Left kidney (tissue), 8 donors: ENCODE data around the gene ADRB2. TPM values are rescaled to one million over a fixed set of nuclear protein-coding genes. Genes with fewer than 3 reads are reported as not detected.
"Not testable (repeated sequence)": the region's sequence is repeated elsewhere in the genome, so short reads cannot be mapped to it uniquely, and the experiment has no call there.

Source experiments
- DNase-seq: peaks from one replicate; pipeline ENCODE4 v3.0.0-alpha.2; 2013
- long read RNA-seq, 8 donors: transcript quantifications; one replicate each; lab custom pipeline, GENCODE V29; 2026
- polyA plus RNA-seq: library from polyadenylated mRNA; unstranded; fragments of 120-200 nt; gene quantifications from one replicate; pipeline ENCODE4 v1.2.1, GENCODE V29; 2013; ENCODE audit not compliant: insufficient read length

ADRB2 gene
- 0.27 TPM for polyA plus RNA-seq
- long read RNA-seq, donor 1: 0 reads
- long read RNA-seq, donor 2, partial matches to known transcripts: 0 of 2 reads
- long read RNA-seq, donor 2, other reads (novel, unspliced or antisense): 0 of 2 reads
- long read RNA-seq, donor 3, partial matches to known transcripts: 0 of 1 reads
- long read RNA-seq, donor 3, other reads (novel, unspliced or antisense): 0 of 1 reads
- long read RNA-seq, donor 4: 0 reads
- long read RNA-seq, donor 5: 0 reads
- long read RNA-seq, donor 6: 0 reads
- long read RNA-seq, donor 7: 0 reads
- long read RNA-seq, donor 8: 0 reads

DNA sequence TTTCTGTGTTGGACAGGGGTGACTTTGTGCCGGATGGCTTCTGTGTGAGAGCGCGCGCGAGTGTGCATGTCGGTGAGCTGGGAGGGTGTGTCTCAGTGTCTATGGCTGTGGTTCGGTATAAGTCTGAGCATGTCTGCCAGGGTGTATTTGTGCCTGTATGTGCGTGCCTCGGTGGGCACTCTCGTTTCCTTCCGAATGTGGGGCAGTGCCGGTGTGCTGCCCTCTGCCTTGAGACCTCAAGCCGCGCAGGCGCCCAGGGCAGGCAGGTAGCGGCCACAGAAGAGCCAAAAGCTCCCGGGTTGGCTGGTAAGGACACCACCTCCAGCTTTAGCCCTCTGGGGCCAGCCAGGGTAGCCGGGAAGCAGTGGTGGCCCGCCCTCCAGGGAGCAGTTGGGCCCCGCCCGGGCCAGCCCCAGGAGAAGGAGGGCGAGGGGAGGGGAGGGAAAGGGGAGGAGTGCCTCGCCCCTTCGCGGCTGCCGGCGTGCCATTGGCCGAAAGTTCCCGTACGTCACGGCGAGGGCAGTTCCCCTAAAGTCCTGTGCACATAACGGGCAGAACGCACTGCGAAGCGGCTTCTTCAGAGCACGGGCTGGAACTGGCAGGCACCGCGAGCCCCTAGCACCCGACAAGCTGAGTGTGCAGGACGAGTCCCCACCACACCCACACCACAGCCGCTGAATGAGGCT lies at the start of gene ADRB2:
ADRB2 (plus strand) TSS at position 559 of the 686 bp plus-strand sequence. CDS start 221 bp downstream, outside the sequence.
- peak; percentile 82 for DNase-seq

DNA sequence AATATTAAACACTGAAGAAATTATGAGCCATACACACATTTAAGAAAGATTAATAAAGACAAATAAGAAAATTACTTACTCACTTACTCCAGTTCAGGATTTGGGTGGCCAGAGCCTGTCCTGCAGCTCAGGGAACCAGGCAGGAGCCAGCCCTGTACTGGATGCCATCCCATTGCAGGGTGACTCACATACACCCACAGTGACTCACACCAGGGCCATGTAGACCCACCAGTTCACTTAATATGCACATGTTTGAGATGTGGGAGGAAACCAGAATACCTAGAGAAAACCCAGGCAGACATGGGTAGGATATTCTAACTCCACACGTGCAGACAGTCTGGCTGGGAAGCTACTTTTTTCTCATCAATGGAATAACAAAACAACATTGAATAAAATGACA lies 49.6 kb upstream of the ADRB2 start:
- no peak for DNase-seq

DNA sequence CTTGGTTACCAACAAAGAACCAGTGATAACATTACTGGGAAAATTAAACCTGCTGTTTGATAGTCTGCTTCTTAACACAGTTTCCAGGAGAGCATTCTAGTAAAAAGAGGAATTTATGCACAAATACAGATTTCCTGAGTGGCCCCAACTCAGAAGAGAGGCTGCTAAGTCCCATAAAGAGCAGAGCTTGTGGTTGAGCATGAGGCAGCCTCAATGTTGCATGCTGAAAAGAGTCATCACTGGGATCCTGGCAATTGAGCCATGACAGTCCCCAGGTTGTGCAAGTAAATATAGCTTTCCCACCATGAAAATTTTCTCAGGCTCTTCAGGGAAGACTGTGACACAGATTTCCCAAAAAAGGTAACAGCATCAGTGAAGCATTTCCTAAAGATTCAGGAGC lies 47.5 kb upstream of the ADRB2 start:
- DNase-seq: no peak

DNA sequence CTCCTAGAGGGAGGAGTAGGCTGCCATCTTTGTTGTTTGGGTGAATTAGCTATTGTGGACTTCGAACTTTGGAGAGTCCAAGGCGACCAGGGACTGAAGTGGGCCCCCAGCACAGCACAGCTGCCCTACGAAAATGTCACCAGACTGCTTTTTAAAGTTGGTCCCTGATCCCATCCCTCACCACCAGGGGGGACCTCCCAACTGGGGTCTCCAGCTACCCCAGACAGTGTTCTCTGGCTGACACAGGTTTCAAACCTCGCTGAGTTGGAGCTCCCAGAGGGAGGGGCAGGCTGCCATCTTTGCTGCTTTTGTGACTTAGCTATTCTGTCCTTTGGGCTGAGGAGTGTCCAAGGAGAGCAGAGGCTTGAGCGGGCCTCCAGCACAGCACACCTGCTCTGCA lies 45.7 kb upstream of the ADRB2 start:
- DNase-seq: no peak

DNA sequence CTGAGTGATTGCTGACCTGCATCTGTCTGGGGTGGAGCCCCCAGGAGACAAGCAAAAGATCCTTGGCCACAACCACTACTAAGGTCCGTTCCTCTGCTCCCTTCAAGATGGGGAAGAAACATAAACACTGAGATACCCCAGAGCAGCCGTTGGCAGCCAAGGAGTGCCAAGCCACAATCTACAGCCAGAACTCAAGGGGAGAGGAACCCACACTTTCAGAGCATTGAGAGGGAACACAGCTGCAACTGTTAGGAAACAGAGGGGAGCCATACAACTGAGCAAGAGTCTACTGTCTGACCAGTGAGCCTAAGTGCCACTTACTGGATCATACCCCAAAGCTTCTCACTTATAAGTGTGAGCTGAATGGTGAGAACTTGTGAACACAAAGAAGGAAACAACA lies 44.6 kb upstream of the ADRB2 start:
- DNase-seq: no peak

DNA sequence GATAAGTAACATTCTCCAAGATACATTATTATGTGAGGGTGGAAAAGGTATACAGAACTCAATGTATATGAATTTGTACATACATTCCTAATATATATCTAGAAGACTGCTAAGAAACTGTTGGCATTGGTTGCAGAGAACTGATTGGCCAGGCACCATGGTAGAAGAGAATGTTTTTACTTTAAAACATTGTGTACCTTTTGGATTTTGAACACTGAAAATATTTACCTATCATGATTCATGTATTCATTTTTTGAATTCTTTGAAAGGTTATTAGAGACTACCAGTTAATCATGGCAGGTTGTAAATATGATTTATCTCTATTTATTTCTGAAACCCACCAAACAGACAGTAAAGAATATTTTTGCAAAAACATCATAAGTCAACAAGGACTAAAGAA lies 41.2 kb upstream of the ADRB2 start:
- DNase-seq: no peak

DNA sequence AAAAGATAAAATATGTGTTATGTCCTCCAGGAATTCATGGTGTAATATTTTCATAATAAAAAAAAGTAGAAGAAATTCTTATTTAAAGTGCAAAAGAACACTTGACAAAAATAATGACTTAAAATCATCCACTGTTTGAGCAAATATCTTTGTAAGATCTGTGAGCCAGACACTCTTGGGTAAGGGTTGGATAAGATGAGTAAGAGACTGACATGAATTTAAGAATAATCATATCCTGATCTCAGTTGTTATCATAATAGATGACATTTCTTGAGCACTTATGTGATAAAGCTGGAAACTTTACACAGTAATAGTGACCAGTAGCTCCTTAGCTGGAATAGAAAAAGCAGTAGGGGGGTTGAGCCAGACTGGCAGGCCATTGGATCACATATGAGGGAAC lies 40.0 kb upstream of the ADRB2 start:
- DNase-seq: no peak

DNA sequence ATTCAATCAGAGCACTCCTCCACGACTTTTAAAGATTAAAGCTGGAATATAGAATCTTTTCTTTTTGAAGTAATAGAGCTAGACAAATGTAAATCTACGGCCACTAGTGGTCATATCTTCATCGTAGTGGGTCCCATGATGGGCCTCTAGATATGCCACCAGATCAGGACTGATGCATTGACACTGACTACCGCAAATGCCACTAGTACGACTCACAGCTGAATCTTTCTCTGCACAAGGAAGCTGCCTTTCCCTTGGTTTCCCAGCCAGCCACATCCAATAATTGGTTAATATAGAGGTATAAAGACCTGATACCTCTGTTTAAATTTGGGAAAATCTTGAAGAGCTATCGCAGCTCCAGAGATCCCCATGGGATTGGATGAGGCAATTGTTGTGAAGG lies 37.8 kb upstream of the ADRB2 start:
- DNase-seq: no peak

DNA sequence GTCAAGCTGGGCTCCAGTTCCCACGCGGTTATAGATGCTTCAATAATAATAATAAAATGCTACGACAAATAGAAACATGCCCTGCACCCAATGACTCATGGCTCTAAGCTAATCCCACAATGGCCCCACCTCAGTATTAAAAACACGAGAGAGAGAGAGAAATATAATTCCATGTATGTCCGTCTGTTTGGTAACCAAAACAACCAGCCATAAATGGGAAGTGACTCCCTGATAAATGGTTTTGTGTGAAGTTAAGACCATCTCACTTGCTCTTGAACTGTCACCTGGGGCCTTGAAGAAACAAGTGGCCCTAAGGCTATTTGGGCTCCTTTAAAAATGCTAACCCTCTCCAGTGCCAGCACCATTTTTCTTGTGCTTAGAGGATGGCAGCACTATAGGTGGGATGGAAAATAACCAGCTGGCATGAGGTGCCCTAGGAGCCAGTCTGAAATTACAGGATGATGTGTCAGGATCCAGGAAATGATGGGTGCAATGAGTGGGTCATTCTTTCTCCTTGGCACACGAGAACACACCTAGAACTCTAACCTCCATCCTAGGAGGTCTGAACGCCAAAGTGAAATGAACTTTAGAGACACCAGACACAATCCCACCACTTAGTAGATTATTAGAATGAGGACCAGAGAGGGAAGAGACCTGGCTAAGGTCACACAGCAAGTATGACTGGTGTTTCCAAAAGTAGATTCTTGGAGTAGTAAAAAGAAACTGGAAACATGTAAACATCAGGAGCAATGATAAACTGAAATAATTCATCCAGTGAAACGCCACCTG lies 35.7 kb upstream of the ADRB2 start:
- no peak for DNase-seq

DNA sequence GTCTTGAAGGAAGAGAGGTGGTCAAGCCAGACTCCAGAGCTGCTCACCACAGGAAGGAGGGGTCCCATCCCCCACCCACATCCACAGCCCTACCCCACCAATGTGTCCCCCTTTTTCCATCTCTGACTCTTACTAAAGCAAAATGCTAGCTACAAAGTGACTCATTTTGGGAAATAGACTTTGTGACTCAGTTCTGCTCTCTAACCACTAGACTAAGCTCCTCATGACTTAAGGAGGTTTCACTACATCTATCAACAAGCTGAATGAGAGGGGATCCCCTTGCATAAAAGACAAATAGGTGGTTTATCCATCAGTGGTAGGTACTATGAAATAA lies 35.1 kb upstream of the ADRB2 start:
- no peak for DNase-seq

DNA sequence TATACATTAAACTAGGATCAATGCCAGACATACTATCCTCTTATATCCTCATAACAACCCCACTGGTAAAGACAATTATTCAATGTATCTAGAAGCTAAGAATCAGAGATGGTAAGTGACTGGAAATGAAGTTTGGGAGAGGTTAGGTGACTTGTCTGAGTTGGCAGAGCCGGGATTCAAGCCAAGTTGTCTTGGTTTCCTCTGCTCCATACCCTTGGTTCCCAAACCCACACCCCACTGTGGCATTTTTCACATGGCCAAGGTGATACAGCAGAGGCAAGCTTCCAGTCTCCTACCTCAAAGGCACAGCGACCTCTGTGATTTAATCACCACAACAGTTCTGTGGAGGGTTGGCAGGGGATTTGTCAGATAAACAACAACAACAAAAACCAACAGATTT lies 34.7 kb upstream of the ADRB2 start:
- no peak for DNase-seq

DNA sequence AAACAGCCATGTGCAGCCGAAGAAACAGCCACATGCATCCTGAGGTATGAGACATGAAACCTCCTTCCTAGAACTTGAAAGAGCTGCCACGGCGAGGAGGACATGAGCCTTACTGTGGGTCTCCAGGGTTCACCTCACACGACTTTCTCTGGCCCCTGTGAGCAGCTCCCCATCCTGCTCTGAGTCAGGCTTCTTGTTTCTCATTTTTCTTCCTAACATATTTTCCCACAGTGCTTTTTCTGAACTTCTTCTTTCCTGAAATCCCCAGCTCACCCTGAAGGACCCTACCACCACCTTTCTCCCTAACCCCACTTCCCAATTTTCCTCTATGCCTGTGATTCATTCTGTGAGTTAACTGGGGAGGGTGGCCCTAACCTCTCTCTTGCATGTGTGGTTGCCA lies 33.7 kb upstream of the ADRB2 start:
- DNase-seq: no peak

DNA sequence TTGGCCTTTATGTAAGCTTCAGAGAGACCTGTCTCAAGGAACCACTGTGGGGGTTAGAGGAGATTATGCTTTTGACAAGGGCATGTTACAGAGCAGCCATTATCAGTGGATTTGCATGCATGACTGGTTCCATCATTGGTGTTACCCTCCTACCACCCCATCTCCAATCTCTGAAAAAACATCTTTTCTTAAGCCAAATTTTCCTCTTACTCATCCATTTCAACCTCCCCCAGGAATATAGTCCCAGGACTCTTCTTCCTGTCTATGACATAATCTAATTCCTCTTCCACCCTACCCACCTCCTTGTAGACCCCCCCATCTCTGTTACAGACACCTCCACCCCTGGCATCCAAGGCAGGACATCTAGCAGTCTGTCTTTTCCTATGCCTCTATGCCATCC lies 33.1 kb upstream of the ADRB2 start:
- no peak for DNase-seq

DNA sequence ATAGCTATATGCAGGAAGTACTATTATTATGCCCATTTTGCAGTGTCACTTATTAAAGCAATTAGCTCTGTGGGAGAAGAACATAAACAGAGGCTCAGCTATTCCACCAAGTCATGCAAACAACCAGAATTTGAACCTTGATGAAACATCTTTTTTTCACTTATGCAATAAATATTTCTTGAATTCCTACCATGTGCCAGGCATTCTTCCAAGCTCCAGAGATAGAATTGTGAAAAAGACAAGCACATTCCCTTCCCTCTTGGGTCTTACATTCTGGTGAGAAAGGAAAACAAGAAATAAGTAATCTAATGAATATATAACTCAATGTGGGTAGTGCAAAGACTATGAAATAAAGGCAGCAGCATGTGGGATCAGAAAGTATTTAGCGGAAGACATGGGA lies 32.1 kb upstream of the ADRB2 start:
- no peak for DNase-seq

DNA sequence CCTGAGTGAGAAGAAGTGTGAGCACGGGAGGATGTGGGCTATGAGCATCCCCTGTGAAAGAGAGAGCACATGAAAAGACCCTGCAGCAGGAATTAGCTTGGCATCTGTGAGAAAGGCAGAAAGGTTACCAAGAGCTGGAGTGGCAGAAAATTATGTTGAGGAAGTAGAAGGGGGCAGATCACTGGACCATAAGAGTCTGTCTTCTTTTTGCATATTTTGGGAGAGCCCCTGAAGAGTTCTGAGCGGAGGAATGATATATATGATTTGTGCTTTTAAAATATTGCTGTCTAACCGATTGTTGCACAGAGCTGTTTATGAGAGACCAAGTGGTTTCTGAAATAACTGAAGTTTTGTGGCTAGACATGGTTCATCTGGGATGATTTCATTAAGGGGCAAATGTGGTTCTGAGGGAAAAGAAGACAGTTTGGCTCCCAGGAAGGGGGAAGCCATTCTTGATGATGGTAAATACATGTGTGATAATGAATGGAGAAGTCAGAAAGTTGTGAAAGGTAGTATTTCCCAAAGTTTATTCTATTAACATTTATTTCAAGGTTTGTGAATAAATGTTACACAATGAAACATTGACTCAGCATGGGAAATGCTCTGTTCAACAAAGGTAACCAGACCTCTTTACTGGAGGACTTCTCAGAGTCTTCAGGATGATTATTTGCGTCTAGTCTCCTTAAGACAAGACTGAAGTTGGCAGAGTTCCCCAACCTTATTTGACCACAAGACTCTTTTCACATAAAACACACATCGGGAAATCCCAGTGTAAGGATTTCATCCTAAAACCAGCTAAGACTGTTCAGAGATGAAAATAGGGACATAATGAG lies 31.5 kb upstream of the ADRB2 start:
- no peak for DNase-seq

DNA sequence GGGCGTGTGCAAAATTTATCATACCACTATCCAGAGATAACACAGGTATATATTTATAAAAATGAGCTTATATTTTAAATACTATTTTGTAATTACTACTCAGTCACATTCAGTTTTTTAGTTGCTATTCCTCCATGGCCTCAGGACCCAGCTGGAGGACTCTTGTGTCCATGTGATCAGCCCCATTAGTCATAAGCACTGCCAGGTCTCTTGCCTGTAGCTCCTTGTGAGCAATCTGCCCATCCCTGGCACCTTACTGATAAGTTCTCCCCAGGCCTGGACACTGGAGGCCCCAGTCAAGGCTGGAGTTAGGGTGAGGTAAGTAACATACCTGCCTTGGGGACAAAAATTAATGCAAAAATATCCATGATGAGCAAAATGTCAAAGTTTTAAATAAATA lies 29.5 kb upstream of the ADRB2 start:
- no peak for DNase-seq

DNA sequence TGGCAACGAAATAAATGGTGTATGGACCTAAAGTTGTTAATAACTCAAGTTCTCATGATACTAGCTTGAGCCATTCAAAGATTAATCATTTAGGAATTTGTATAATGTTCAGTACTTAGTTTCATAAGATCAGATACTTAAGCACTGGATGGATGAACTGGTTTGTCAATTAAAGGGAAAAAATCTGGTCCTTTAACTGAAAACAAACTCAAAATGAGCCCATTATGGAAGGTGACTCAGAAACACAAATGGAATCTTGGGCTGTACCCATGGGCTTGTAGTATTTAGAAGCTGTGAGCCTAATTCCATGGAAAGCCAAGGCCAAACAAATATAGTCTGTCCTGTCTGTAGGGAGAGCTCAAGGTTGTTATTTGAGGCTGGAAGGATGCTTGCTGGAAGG lies 27.6 kb upstream of the ADRB2 start:
- DNase-seq: no peak

DNA sequence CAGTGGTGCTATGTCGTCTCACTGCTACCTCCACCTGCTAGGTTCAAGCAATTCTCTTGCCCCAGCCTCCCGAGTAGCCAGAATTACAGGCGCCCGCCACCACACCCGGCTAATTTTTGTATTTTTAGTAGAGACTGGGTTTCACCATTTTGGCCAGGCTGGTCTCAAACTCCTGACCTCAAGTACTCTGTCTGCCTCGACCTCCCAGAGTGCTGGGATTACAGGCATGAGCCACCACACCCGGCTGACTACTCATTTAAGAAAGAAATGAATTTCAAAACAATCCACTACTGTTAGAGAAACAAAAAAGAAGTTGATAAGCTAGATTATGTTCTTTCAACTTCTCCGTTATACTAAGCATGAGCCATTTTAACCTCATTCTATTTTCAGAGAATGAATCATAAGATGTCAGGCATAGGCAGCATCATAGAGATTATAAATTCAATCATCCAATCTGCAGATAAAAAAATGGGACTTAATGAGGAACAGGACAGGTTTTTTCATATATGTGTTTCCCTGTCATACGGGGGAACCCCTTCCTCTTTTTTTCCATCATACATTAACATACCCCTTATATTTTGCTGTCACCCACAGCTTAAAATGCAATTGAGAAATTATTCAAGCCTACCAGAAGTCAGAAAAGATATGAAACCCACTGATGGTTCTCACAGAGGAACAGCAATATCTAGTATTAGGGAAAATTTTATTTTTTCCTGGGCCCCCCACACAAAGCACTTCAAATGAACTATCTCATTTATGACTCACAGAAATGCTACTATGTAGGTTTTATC lies 26.5 kb upstream of the ADRB2 start:
- DNase-seq: no peak

DNA sequence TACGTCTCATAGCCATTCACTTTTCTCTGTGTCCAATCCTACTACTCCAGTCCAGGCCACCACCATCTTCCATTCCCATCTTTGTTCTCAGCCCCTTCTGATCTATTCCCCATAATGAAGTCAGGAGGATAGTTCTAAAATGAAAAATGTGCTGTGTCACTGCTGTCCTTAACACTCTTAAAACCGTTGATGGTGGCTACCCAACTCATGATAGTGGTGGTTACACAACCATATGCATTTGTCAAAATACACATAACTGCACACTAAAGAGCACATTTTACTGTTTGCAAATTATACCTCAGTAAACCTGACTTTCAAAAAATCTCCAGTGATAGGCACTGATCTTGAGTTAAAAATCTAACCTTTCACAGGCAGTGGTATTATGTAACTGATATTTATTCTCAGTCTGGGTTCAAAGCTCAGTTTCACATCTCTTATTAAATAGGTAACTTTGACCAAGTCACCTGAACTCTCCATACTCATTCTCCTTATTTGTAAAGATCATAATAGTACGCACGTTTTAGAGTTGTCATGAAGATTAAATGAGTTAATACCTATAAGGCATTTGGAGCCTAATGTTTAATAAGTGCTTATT lies 24.6 kb upstream of the ADRB2 start:
- no peak for DNase-seq

DNA sequence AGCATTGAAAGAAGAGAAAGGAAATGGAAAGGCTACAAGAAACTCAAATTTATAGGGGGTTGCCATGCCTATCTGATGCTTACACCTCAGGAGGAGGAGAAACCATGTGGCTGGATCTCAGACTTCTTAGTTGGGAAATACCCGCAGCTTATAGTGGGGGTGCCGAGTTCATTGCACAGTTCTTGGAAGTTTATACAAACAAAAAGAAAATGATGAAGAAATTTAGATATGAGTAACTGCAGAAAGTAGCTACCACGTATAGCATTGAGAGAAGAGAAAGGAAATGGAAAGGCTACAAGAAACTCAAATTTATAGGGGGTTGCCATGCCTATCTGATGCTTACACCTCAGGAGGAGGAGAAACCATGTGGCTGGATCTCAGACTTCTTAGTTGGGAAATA lies 23.0 kb upstream of the ADRB2 start:
- DNase-seq: not testable (repeated sequence)

DNA sequence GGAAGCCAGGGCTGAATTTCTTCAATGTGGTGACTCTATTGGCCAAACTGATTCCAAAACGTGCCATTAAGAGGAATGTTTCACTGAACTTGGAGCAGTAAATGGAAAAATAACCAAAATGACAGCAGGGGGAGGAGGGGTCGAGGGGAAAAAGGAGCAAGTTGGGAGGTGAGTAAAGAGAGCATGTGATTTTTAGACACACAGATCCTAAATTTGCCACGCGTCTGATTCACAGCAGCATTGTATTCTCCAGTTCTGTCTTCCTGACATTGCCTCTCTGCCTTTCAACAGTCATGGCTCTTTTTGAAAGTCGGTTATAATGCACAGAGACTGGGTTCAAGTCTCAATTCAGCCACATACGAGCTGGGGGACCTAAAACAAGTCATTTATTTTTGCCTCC lies 22.0 kb upstream of the ADRB2 start:
- DNase-seq: no peak
